H1 (cell line): ENCODE data around the gene CYTIP. TPM values are rescaled to one million over a fixed set of nuclear protein-coding genes. Genes with fewer than 3 reads are reported as not detected.

Experiments
- CTBP2 ChIP-seq: IDR thresholded peaks from 2 replicates; pipeline ENCODE4 v1.7.0; 2011; ENCODE audit warnings: borderline replicate concordance, mild to moderate bottlenecking, moderate library complexity, mixed read lengths, low read length; ENCODE audit not compliant: insufficient read depth, insufficient read length
- KDM1A ChIP-seq: fragments of 200-600, 300-600 bp; sonication (generic); IDR thresholded peaks from 2 replicates; pipeline ENCODE4 v1.7.1; 2016; ENCODE audit warnings: mild to moderate bottlenecking, low read length, borderline replicate concordance
- POLR2A ChIP-seq, 2 experiments: IDR thresholded peaks; 1 replicate in 1 of 2; 2 replicates in 1 of 2; pipeline ENCODE4 v1.6.1; 2011; ENCODE audit warnings: low read depth in 2 of 2, low read length in 2 of 2, mild to moderate bottlenecking in 2 of 2; ENCODE audit errors: control extremely low read depth in 1 of 2
- POU5F1 ChIP-seq: IDR thresholded peaks from 2 replicates; pipeline ENCODE4 v1.6.1; 2011; ENCODE audit warnings: low read depth, mild to moderate bottlenecking, low read length, moderate library complexity
- RBBP5 ChIP-seq: IDR thresholded peaks from 2 replicates; pipeline ENCODE4 v1.7.1; 2012; ENCODE audit warnings: low read depth, mild to moderate bottlenecking, inconsistent platforms, low read length, moderate library complexity, borderline replicate concordance
- RFX5 ChIP-seq: IDR thresholded peaks from 2 replicates; pipeline ENCODE4 v1.6.1; 2011; ENCODE audit warnings: low read depth, low read length, improper control_type of control experiment, borderline replicate concordance
- polyA plus RNA-seq, 7 experiments: library from polyadenylated mRNA; depleted of rRNA in 3 of 7; stranded (reverse) in 5 of 7; unstranded in 2 of 7; fragments of >200 nt in 5 of 7; fragments of 200-250 nt in 2 of 7; gene quantifications; 1 replicate in 5 of 7; 2 replicates in 1 of 7; 4 replicates in 1 of 7; pipeline versions ENCODE4 v1.2.1 to v1.2.3, GENCODE V29; 2011 to 2013; ENCODE audit warnings: missing spikeins in 2 of 7, mixed read lengths in 2 of 7
- total RNA-seq: library from RNA; stranded (reverse); fragmentation: NEBNext Ultra II Directional; extraction: Animal tissue kit (Norgen Biotek cat#: 25700); gene quantifications from 2 replicates; pipeline ENCODE4 v1.2.1, GENCODE V29; 2021

Gene CYTIP
- total and polyA plus RNA-seq, 2 of the 8 experiments (the other 6 are each of a cell fraction or from before 2014, with no cell fraction given) = 0.12 TPM; not detected in 1

GRCh38 chr2:157419031-157419575, 24.8 kb downstream of the CYTIP start (continued):
- TF ChIP-seq POU5F1 = no peak
- no peak for TF ChIP-seq KDM1A
- TF ChIP-seq CTBP2 = no peak
- TF ChIP-seq POLR2A (IDR thresholded peaks at IDR 0.05; ENCODE audit: control extremely low read depth in 1 of 2, low read depth in 2 of 2, low read length in 2 of 2) = no peak
- TF ChIP-seq RFX5 = no peak
- no peak for TF ChIP-seq RBBP5
